Frontal cortex (tissue), 4 donors: ENCODE measurements around the gene RFLNA. TPM values are rescaled to one million over a fixed set of nuclear protein-coding genes. Genes with fewer than 3 reads are reported as not detected.
"Not testable (repeated sequence)": the region's sequence is repeated elsewhere in the genome, so short reads cannot be mapped to it uniquely, and the experiment has no call there.

Experiments used
- DNase-seq, 2 donors: peaks; one replicate each; pipeline ENCODE4 v3.0.0; 2012; ENCODE audit warnings: low spot score in 2 of 2
- FAIRE-seq: peaks from 2 replicates; lab custom pipeline; 2012; peaks lifted over from hg19 to GRCh38; lab: Jason Lieb, UNC
- total RNA-seq: library from RNA; depleted of rRNA; stranded (reverse); fragments of >200 nt; gene quantifications from one replicate; pipeline ENCODE4 v1.2.3, GENCODE V29; 2014
- donor health status: control.
- donor health status: control.
- donor health status: control.

The RFLNA gene
- total RNA-seq, 1 donor from 2014 or later = 7.7 TPM

DNA sequence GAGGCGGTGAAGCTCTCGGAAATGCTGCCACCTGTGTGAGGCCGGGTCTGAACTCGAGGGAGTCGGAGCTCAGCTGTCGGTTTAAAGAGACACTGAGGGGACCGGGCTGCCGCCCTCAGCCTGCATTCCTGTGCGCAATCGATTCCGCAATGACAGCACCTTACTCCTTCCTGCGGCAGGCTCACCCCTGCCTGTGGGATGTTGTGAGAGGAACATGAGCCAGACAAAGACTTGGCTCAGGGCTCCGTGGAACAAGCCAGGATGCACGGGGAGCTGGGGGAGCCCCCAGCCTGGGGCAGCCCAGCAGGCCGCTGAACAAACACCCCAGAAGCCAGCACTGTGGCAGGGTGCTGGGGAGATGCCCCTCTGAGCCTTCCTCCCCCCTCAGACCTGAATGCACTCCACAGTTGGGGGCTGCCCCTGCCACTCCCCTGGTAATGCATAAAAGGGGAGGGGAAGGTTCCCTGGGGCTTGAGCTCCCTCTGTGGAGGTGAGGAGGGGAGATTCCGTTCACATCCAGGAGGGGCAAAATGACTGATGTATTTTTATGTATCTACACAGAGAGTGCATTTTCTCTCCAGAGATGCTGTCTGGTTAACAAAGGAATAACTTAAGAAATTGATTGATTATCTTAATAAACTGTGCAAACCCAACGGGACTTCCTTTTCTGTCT is 20.6 kb downstream of the RFLNA start:
- FAIRE-seq (no peak), DNase-seq (no peak)

DNA sequence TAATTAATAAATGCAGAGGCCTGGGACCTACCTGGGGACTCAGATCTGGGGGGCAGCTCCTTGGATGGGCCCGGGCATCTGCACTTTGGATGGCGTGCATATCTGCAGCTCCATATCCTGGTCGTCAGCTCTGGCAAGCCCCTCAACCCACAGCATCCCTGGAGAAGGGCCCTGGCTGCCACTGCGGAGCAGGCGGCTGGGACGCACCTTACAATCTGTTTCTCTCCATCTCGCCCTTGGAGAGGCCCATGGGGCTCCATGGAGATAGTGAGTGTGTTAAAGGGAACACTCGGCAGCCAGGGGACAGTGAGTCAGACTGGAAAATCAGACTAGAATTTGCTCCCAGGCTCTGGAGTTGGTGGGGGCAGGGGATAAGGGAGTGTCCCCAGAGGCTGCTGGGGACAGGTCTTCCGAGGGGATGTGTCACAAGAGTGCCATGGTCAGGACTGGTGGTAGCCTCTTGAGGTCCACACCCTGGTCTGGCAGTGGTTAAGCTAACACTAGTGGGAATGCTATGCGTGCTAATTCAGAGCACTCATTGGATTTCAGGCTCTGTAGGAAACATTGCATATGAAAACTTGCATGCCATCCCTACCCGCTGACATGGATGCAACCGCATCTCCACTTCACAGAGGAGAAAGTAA is 21.5 kb downstream of the RFLNA start:
- FAIRE-seq (no peak), DNase-seq (no peak)

DNA sequence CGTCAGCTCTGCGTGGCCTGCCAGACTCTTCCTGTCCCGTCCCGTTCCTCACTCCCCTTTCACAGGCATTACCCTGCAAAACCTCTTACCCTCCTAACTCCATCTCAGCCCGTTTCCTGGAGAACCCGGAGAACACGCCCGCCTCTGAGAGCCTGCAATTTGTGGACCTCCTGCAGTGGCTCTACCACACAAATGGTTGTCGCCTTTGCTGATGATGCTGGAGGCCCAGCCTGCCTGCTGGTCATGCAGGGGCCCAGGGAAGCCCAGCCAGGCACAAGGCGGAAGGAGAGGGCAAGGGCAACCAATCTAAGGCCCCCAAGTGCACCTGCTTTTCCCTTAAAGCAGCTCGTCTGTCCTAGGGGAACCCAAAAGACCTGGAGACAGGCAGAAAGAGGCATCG is 22.5 kb downstream of the RFLNA start:
- FAIRE-seq = no peak

DNA sequence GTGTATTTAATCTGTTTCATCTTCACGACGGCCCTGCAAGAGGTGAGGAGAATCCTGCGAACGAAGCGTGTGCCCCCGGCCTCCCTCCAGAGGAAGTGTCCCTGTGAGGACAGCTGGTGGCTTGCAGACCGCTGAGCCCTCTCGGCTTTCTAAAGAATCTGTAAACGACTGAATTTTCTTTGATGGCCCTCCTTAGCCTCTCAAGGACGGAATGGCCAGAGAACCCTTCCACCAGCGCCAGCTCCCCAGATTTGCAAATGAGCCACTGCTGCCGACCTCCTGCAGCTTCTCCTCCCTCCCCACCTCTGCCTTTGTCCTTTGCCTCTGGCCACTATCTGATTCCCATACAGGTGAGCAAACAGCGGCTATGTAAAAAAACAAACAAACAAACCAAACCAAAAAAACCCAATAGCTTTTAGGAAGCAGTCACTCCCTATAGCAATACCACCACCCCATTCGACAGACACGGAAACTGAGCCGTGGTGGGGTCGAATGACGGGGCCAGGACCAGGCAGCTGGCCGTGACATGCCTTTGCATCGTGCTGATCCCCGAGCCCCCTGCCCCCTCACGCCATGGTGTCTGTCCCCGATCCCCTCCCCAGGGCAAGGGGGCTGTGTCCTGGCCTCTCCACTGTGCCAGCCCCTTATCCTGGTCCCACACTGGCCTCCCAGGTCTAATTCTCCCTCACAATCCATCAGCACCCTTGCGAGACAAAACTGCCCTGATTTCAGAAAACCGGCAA is 23.6 kb downstream of the RFLNA start:
- DNase-seq = no peak
- no peak for FAIRE-seq

More for the DNA sequence above, 22.5 kb downstream of the RFLNA start:
- no peak for DNase-seq

DNA sequence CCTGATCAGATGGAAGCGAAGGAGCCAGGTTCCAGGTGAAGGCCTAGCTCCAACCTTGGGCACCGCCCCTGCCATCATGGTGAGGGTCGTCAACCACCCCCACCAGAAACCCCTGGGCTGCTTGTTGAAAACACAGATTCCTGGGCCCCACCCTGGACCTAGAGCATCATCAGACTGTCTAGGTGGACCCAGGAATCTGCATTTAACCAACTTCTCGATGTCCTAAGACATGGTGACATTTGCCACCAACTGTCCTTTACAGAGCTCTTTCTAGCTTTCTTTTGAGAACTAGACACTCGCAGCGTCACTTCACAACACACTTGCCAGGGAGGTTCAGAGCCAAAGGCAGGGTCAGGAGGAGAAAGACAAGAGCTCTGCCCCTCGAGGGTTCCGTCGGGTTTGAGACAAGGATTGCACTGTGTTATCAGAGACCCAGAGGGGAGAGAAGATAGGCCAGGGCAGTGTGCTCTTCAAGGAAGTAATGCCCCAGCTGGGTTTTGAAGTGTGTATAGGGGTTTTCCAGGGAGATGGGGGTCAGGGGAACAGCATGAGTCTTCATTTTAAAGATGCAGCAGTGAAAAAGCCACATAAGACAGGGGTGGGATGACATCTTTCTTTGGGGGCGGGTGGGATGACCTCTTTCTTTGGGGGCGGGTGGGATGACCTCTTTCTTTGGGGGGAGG is 24.6 kb downstream of the RFLNA start:
- FAIRE-seq (no peak), DNase-seq (no peak)

DNA sequence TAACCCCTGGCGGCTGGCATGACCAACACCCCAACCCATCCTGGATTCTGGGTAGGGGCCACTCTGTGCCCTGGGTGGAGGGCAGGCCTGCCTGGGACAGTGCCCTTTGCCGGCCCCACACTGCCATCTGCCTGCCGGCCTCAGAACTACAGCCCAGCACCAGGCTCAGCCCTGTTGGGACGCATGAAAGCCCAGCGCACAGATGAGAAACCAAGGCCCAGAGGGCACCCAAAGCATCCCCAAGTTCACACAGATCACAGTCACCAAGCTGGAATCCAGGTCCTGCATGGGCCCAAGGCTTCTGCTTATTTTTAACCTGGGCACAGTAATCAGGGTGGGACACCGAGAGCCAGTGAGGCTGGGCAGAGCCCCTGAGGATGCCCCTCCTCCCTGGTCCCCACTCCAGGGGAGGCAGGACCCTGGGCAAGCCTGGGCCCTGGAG is 26.2 kb downstream of the RFLNA start:
- peak; percentile 79 to 83 for DNase-seq
- no peak for FAIRE-seq

DNA sequence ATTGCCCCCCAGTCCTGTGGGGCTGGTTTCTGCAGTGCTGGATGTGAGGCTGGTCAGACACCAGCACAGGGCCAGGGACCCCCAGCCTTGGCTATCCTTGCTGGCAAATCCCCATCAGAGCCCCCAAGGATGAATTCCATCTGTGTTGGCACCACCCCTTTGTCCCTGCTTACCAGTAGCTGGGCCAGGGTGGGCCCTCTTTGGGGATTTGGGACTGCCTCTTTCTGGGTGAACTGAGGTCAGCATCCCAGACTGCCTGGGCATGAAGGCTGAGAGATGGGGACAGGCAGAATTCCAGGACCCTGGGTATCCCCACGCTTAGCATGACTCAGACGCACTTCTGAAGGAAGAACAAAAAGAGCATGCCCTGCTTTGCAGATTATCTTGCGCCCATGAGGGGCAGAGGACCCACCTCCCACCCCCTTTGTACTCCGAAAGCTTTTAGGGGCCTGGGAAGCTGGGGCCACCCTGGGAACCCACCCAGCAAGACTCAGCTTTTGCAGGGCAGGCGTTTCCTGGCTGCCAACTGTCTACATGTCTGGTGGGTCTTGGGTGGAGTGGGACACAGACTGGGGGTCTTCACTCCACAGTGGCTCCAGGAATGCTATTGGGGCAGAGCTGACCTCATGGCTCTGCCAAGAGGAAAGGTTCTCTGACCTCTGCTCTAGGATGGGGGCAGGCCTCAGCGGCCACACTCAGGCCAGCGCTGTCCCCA is 26.8 kb downstream of the RFLNA start:
- no peak for FAIRE-seq
- no peak for DNase-seq

DNA sequence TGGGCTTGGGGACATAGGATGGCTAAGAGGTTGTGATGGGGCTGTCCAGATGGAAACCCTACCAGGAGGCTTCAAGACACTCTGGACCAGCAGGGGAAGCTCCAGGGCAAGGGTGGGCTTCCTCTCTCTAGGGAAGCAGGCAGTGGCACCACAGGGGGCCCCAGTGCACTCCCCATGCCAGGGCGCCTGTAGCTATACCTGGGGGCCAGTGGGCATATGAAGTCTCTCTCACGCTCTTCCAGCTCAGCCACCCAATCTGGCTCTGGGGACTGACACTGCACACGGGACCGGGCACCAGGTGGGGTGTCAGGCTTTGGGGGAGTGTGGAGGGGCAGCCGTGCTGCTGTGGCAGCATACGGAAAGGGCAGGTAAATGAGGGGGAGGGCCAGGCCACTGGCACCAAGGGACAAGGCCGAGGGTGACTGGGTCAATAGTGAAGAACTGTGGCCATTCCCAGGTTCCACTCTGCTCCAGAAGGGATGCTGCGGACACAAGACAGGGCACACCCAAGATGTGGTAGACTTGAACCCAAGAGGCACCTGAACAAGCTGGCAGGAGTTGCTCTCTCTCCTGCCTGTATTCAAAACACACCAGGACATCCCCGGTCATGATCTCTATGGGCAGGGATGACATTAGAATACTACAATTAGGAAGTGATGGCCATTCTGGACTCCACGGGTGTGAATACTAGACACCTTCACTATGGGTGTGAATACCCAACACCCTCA is 27.5 kb downstream of the RFLNA start:
- FAIRE-seq (no peak), DNase-seq (no peak)

DNA sequence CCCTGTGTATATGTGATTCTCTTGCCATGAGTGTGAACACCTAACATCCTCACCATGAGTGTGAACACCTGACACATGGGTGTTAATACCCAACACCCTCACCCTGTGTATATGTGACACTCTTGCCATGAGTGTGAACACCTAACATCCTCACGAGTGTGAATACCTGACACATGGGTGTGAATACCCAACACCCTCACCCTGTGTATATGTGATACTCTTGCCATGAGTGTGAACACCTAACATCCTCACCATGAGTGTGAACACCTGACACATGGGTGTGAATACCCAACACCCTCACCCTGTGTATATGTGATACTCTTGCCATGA is 28.1 kb downstream of the RFLNA start:
- not testable (repeated sequence) for FAIRE-seq, DNase-seq

DNA sequence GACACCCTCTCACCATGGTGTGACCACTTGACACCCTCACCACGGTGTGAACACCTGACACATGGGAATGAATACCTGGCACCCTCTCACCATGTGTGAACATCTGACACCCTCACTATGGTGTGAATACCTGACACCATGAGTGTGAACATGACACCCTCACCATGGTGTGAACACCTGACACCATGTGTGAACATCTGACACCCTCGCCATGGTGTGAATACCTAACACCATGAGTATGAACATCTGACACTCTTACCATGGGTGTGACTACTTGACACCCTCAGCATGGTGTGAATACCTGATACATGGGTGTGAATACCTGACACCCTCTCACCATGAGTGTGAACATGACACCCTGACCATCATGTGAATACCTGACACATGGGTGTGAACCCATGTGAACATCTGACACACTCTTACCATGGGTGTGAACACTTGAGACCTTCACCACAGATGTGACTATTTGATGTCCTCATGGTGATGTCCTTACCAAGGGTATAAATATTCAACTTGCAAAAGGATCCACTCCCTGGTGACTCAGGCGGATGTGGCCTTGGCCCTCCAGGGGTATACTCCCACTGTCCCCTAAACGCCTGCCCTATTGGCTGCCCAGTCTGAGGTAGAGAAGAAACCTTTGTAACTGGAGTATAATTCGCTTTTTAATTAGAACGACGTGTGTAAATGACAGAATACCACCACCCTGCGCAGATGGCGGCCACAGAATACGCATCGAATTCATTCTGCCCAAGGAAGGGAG is 29.1 kb downstream of the RFLNA start:
- DNase-seq (no peak), FAIRE-seq (no peak)

DNA sequence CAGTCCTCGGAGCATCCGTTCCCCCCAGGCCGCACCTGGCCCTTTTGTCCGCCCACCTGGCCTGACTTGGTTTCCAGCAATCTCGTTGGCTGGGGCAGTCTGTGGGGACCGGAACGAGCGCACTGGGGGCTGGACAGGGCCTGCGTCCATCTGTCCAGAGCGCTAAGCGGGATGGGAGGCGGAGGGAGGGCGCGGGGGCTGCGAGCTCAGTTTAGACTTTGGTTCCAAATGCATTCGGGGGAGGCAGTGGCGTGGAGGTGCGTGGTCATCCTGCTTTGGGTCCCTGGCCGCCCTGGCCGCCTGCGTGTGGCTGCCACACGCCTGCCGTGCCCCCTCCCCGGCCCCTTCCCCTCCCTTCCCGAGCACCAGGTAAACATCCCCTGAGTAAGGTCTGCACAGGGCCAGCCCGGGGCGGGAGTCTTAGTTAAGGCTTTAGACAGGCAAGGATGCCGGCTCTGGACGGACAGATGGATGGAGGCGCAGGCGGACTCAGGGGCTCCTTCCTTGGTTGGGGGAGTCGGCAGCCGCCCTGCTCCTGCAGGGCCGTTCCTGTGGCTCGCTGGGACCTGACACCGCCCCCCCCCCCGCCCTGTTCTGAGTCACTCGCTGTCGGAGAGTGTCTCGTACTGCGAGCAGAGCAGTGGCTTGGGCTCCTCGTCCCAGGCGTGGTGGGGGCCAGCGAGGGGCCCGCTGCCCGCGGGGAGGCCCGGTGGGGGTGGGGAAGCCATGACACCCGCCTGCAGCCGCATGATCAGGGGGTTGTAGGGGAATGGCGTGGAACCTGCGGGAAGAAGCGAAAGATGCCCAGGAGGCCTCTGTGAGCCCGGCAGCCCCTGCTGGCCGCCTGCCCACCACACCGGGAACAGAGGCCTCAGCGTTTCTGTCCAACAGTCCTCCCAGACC is 30.2 kb downstream of the RFLNA start:
- no peak for DNase-seq
- no peak for FAIRE-seq

DNA sequence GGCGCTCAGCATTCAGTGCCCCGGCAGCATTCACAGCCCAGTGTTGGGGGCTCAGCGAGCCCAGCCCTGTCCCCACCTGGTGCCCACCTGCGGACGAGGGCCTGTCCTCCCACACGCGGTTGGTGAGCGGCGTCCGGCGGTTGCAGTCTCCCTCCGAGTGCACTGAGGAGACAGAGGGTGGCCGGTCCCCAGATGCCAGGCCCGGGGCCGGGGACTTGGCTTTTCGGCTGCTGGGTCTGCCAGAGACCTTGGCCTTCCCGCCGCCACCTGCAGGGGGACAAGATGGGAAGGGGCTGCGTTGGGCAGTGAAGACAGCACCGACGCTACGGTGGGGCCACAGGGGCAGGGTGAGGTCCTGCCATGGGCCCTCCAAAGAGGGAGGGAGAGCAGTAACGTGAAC is 31.2 kb downstream of the RFLNA start:
- DNase-seq (no peak), FAIRE-seq (no peak)

DNA sequence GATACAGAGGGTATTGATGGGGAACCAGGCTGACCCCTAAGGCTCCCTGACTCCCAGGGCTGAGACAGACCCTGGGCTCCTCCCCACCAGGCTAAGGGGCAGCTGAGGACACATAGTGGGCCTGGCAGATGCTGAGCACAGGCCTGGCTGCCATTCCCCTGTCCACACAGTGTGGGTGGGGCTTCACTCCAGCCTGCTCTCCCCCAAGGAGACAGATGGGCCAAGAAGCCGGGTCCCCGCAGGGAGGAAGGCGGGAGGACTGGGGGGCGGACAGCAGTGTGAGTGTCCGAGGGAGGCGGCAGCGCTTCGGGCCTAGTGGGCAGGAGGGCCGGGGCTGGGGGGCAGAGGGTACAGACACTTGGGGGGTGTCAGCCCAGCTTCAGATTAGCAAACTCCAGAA is 32.0 kb downstream of the RFLNA start:
- FAIRE-seq (no peak), DNase-seq (no peak)

DNA sequence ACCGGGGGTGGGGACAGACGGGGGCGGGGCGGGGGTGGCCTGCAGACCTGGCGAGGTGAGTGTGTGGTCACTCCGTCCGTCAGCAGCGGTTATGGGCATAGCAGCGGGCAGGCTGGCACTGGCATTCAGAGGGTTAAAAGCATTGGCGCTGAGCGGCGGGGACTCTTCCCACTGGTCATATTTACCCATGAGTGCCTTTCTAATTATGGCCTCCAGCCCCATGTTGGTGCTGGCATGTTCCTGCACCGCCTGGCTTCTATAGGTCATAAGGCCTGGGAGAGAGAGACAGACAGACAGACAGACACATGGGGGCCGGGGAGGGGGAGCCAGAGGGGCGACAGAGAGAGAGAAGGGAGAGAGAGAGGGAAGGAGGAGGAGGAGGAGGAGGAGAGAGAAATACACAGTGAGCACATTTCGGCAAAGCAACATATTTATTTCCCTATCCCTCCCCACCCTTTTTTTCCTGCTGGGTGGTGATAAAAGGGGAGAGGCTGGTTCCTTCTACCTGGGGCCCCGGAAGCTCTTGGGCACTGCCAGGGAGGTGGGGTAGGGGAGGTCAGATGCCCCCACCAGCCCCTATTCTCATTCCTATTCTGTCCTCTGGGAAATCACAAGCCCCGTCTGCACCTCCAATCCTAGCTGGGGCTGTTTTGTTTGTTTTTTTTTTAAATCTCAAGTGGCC is 32.6 kb downstream of the RFLNA start:
- DNase-seq = peak in 1 of 2 donors; percentile 61
- FAIRE-seq = no peak

DNA sequence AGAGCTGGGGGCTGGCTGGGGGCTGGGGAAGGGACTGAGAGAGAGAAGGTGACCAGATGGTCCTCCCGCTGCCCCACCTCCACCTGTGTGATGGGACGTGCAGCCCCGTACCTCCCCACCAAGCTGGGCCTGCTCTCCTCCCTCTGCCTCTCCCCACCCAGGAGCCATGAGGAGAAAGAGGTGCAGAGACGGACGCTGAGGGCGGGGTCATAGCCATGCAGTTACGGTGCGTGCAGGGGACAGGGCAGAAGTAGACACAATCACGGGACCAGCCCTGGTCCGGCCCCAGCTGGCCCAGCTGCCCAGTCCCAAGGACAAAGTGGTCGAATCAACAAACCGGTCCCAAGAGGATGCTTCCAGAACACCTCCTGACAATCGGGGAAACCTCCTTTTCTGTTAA is 33.2 kb downstream of the RFLNA start:
- no peak for FAIRE-seq
- DNase-seq = no peak

DNA sequence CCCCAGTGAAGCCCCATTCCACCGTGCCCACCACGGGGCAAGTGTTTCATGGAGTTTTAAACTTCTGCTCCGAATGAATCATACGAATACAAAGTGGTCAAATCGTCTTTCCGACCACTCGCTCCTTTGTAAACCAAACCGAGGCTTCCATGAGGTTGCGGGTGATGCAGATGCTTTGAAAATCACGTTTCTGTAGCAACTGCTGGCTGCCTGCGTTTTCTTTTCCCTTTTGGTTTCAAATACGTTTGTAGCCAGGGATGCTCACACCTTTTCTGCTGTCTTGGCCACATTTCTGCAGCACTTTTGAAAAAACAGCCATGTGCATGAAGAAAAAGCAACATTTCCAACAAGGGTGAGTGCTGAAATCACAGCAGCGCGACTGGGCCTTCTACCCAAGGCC is 33.7 kb downstream of the RFLNA start:
- DNase-seq = no peak
- FAIRE-seq = no peak

DNA sequence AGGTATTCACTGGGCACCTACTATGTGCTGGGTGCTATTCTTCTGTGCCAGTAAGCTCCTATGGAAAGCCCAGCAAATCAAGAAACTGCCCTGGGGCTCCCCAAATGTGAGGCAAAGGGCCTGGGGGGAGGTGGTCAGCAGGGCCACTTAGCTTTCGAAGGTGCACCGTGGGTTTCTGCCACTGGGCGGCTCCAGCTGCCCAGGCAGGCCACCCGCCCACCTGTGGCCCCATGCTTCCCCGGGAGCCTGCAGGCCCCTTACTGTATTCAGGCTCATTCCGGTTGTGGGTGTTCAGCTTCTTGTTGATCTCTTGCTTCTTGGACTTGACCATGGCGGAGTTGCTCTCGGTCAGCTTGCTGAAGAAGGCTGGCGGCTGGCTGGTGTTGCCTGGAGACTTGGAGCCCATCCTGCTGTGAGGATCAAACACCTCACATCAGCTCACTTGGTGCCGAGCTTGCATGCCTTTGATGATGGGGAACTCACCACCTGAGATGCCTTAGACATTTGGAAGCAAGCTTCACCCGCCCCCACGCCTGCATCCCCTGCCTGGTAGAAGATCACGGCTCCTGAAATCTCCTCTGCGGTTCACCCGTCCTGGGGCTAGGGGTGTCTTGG is 37.3 kb downstream of the RFLNA start:
- FAIRE-seq (no peak), DNase-seq (no peak)
